HEK293 (cell line): ENCODE data around the gene HDDC3.

Source experiments
- CTCF ChIA-PET: fragments of 350-600 bp; formaldehyde crosslinking; extraction: SDS; loops from one replicate; lab custom pipeline; 2021; ENCODE audit warnings: antibody characterized with exemption; lab: Yijun Ruan, JAX
- POLR2A ChIA-PET: fragments of 300-600 bp; formaldehyde crosslinking; extraction: SDS; loops from one replicate; lab custom pipeline; 2020; ENCODE audit warnings: antibody characterized with exemption, inconsistent platforms; lab: Yijun Ruan, JAX
- H3K27ac ChIP-seq: fragments of 200-500 bp; sonication (Bioruptor generic); 2 replicates; pipeline ENCODE4 v1.5.1; 2014; ENCODE audit warnings: low read depth, low read length, control low read depth, inconsistent platforms; ENCODE audit errors: extremely low read depth
- H3K36me3 ChIP-seq, 2 experiments: fragments of 200-500 bp in 1 of 2; sonication (Bioruptor generic) in 1 of 2; 1 replicate in 1 of 2; 2 replicates in 1 of 2; pipeline ENCODE4 v1.5.1; 2014 to 2017; ENCODE audit warnings: inconsistent platforms in 2 of 2, low read length in 2 of 2; ENCODE audit not compliant: control insufficient read depth in 2 of 2, insufficient read depth in 1 of 2
- H3K4me1 ChIP-seq: fragments of 200-500 bp; sonication (Bioruptor generic); 2 replicates; pipeline ENCODE4 v1.5.1; 2014; ENCODE audit warnings: mild to moderate bottlenecking, low read length, inconsistent platforms; ENCODE audit not compliant: control insufficient read depth, insufficient read depth
- H3K4me3 ChIP-seq: 2 replicates; pipeline ENCODE4 v1.5.1; 2011; ENCODE audit warnings: low read depth, mild to moderate bottlenecking, control low read depth, low read length, moderate library complexity
- H3K9me3 ChIP-seq: fragments of 200-500 bp; sonication (Bioruptor generic); 2 replicates; pipeline ENCODE4 v1.5.1; 2014; ENCODE audit warnings: low read depth, low read length, inconsistent platforms; ENCODE audit not compliant: control insufficient read depth, insufficient read depth
- HOXC10 ChIP-seq: sonication (generic); formaldehyde crosslinking; IDR thresholded peaks from 2 replicates; pipeline ENCODE4 v1.8.1; 2023; ENCODE audit warnings: mild to moderate bottlenecking, missing genetic modification reagents
- KLF10 ChIP-seq: fragments of 450-650 bp; IDR thresholded peaks from 2 replicates; pipeline ENCODE4 v1.5.1; 2018; ENCODE audit warnings: missing biosample characterization, mild to moderate bottlenecking, missing genetic modification characterization
- KLF8 ChIP-seq: fragments of 450-650 bp; formaldehyde crosslinking; IDR thresholded peaks from 2 replicates; pipeline ENCODE4 v1.5.1; 2016; ENCODE audit warnings: missing biosample characterization, missing genetic modification characterization
- KLF9 ChIP-seq: fragments of 450-650 bp; formaldehyde crosslinking; IDR thresholded peaks from 2 replicates; pipeline ENCODE4 v1.5.1; 2016; ENCODE audit warnings: missing biosample characterization, missing genetic modification characterization, low read depth
- RBAK ChIP-seq: fragments of 450-650 bp; formaldehyde crosslinking; IDR thresholded peaks from 2 replicates; pipeline ENCODE4 v1.5.1; 2016; ENCODE audit warnings: missing biosample characterization, missing genetic modification characterization
- SP3 ChIP-seq: fragments of 450-650 bp; formaldehyde crosslinking; IDR thresholded peaks from 2 replicates; pipeline ENCODE4 v1.5.1; 2016; ENCODE audit warnings: missing biosample characterization, missing genetic modification characterization
- ZIC2 ChIP-seq: fragments of 450-650 bp; formaldehyde crosslinking; IDR thresholded peaks from 2 replicates; pipeline ENCODE4 v1.5.1; 2016; ENCODE audit warnings: missing biosample characterization, missing genetic modification characterization
- ZNF121 ChIP-seq: fragments of 450-650 bp; formaldehyde crosslinking; IDR thresholded peaks from 2 replicates; pipeline ENCODE4 v1.5.1; 2016; ENCODE audit warnings: missing biosample characterization, missing genetic modification characterization
- ZNF169 ChIP-seq: fragments of 450-650 bp; formaldehyde crosslinking; IDR thresholded peaks from 2 replicates; pipeline ENCODE4 v1.5.1; 2016; ENCODE audit warnings: missing biosample characterization, missing genetic modification characterization
- ZNF239 ChIP-seq: fragments of 450-650 bp; formaldehyde crosslinking; IDR thresholded peaks from 2 replicates; pipeline ENCODE4 v1.5.1; 2016; ENCODE audit warnings: missing biosample characterization, missing genetic modification characterization
- ZNF302 ChIP-seq: fragments of 450-650 bp; formaldehyde crosslinking; IDR thresholded peaks from 2 replicates; pipeline ENCODE4 v1.5.1; 2016; ENCODE audit warnings: missing biosample characterization, missing genetic modification characterization, low read depth
- ZNF529 ChIP-seq: fragments of 450-650 bp; formaldehyde crosslinking; IDR thresholded peaks from 2 replicates; pipeline ENCODE4 v1.5.1; 2017; ENCODE audit warnings: missing genetic modification characterization, missing biosample characterization; ENCODE audit not compliant: insufficient replicate concordance
- ZNF558 ChIP-seq: fragments of 450-650 bp; formaldehyde crosslinking; IDR thresholded peaks from 2 replicates; pipeline ENCODE4 v1.5.1; 2016; ENCODE audit warnings: missing biosample characterization, missing genetic modification characterization
- ZNF596 ChIP-seq: fragments of 450-650 bp; IDR thresholded peaks from 2 replicates; pipeline ENCODE4 v1.5.0; 2018; ENCODE audit warnings: missing biosample characterization, mild to moderate bottlenecking, missing genetic modification characterization, moderate library complexity
- ZNF747 ChIP-seq: fragments of 450-650 bp; formaldehyde crosslinking; IDR thresholded peaks from 2 replicates; pipeline ENCODE4 v1.5.1; 2016; ENCODE audit warnings: missing biosample characterization, missing genetic modification characterization
- ZSCAN16 ChIP-seq: fragments of 450-650 bp; formaldehyde crosslinking; IDR thresholded peaks from 2 replicates; pipeline ENCODE4 v1.5.1; 2016; ENCODE audit warnings: missing biosample characterization, missing genetic modification characterization
- TF ChIP-seq, protein P1 (sequence below): fragments of 450-650 bp; formaldehyde crosslinking; IDR thresholded peaks from 2 replicates; pipeline ENCODE4 v1.5.1; 2017; ENCODE audit warnings: missing biosample characterization, missing genetic modification characterization
- TF ChIP-seq, protein P2 (sequence below): fragments of 450-650 bp; formaldehyde crosslinking; IDR thresholded peaks from 2 replicates; pipeline ENCODE4 v1.5.1; 2016; ENCODE audit warnings: missing biosample characterization, missing genetic modification characterization
- TF ChIP-seq, protein P3 (sequence below): sonication (generic); formaldehyde crosslinking; IDR thresholded peaks from 2 replicates; pipeline ENCODE4 v1.8.1; 2022; ENCODE audit warnings: mild to moderate bottlenecking, moderate library complexity, missing genetic modification reagents
- TF ChIP-seq, protein P4 (sequence below): fragments of 450-650 bp; formaldehyde crosslinking; IDR thresholded peaks from 2 replicates; pipeline ENCODE4 v1.5.1; 2016; ENCODE audit warnings: missing biosample characterization, missing genetic modification characterization

Gene HDDC3

DNA sequence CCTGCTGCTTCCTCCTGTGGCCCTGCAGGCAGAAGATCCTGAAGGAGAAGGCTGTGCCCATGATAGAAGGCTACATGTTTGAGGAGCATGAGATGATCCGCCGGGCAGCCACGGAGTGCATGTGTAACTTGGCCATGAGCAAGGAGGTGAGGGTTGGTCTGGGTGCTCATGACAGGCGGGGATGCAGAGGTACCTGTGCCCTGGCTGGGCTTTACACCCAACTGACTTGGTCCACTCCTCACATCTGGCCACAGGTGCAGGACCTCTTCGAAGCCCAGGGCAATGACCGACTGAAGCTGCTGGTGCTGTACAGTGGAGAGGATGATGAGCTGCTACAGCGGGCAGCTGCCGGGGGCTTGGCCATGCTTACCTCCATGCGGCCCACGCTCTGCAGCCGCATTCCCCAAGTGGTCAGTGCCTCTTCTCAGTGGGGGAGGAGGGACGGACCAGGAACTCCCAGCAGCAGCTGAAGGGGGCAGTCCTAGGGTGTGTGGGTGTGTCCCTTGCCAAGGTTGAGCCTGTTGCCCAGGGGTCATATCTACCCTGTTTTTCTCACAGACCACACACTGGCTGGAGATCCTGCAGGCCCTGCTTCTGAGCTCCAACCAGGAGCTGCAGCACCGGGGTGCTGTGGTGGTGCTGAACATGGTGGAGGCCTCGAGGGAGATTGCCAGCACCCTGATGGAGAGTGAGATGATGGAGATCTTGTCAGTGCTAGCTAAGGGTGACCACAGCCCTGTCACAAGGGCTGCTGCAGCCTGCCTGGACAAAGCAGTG is 20.7 kb upstream of the HDDC3 start (continued):
- TF ChIP-seq, protein P1, sequence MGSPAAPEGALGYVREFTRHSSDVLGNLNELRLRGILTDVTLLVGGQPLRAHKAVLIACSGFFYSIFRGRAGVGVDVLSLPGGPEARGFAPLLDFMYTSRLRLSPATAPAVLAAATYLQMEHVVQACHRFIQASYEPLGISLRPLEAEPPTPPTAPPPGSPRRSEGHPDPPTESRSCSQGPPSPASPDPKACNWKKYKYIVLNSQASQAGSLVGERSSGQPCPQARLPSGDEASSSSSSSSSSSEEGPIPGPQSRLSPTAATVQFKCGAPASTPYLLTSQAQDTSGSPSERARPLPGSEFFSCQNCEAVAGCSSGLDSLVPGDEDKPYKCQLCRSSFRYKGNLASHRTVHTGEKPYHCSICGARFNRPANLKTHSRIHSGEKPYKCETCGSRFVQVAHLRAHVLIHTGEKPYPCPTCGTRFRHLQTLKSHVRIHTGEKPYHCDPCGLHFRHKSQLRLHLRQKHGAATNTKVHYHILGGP (tag by site-specific recombination): no peak
- TF ChIP-seq RBAK (no peak), ZNF302 (no peak)
- TF ChIP-seq, all 188 proteins: peak for 0

DNA sequence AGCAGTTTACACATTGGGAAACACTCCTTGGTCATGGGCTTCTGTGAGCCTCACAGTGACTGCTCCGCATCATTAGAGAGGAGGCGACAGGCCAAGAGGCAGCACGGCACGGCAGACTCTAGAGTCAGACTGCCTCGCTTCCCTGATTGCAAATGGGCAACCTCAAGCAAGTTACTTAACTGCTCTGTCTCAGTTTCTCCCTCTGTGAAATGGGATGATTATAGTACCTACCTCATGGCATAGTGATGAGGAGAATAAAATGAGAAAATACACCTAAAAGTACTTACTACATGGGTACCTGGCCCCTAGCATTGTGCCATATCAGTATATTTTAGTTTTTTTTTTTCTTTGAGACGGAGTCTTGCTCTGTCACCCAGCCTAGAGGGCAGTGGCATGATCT is 18.3 kb upstream of the HDDC3 start:
- no peak overlapping the region for H3K4me3 ChIP-seq
- ChIA-PET POLR2A (no interaction called here), CTCF (interaction anchor here (0.8 to 2.0 kb wide), 3 partner anchors 16 to 321 kb away, joined by 3 to 8 read pairs (median 3); partner anchors contain the start of genes HDDC3 and UNC45A)
- peaks cover 41 to 80% of the 10 kb centered on the region in 2 experiments for H3K36me3 ChIP-seq
- no peaks in the 10 kb centered on the region for H3K4me1 ChIP-seq
- TF ChIP-seq, protein P2, sequence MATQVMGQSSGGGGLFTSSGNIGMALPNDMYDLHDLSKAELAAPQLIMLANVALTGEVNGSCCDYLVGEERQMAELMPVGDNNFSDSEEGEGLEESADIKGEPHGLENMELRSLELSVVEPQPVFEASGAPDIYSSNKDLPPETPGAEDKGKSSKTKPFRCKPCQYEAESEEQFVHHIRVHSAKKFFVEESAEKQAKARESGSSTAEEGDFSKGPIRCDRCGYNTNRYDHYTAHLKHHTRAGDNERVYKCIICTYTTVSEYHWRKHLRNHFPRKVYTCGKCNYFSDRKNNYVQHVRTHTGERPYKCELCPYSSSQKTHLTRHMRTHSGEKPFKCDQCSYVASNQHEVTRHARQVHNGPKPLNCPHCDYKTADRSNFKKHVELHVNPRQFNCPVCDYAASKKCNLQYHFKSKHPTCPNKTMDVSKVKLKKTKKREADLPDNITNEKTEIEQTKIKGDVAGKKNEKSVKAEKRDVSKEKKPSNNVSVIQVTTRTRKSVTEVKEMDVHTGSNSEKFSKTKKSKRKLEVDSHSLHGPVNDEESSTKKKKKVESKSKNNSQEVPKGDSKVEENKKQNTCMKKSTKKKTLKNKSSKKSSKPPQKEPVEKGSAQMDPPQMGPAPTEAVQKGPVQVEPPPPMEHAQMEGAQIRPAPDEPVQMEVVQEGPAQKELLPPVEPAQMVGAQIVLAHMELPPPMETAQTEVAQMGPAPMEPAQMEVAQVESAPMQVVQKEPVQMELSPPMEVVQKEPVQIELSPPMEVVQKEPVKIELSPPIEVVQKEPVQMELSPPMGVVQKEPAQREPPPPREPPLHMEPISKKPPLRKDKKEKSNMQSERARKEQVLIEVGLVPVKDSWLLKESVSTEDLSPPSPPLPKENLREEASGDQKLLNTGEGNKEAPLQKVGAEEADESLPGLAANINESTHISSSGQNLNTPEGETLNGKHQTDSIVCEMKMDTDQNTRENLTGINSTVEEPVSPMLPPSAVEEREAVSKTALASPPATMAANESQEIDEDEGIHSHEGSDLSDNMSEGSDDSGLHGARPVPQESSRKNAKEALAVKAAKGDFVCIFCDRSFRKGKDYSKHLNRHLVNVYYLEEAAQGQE (tag by site-specific recombination): no peak
- TF ChIP-seq HOXC10: no peak
- no peak overlapping the region for H3K27ac ChIP-seq
- H3K9me3 ChIP-seq: no peaks in the 10 kb centered on the region

DNA sequence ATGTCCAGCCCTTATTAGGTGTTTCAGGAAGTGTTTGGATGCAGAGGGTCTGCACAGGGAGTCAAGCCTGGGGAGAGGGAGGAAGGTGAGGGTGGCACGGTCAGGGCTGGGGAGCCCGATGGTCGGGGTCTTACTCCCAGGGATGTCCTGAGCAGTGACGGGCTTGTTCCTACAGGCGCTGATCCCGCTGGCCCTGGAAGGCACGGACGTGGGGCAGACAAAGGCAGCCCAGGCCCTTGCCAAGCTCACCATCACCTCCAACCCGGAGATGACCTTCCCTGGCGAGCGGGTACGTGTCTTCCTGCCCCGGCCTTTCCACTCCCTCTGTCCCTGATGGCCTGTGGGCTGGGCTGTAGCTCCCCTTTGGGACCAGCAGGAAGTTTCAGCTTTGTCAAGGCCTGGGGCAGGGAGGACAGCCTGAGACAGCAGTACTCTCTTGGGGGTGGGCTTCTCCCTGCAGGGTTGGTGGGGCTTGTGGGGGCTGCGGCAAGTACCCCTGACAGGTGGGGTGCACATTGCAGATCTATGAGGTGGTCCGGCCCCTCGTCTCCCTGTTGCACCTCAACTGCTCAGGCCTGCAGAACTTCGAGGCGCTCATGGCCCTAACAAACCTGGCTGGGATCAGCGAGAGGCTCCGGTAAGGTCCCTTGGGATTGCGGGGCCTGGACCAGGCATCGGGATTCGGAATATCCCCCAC is 17.8 kb upstream of the HDDC3 start:
- POLR2A ChIA-PET: interaction anchor here (1.0 kb wide), 1 partner anchor 15 kb away, joined by 4 read pairs; the partner anchor contains the start of gene UNC45A
- Histone ChIP-seq H3K4me3 (no peak overlapping the region), H3K36me3 (peaks cover 44 to 84% of the 10 kb centered on the region in 2 experiments), H3K27ac (no peak overlapping the region), H3K4me1 (no peaks in the 10 kb centered on the region), H3K9me3 (no peaks in the 10 kb centered on the region)
- CTCF ChIA-PET: interaction anchor here (0.8 to 2.0 kb wide), 3 partner anchors 16 to 322 kb away, joined by 3 to 8 read pairs (median 3); partner anchors contain the start of genes HDDC3 and UNC45A
- TF ChIP-seq KLF9 (no peak), ZNF239 (tag by site-specific recombination) (no peak), ZSCAN16 (tag by site-specific recombination) (no peak), SP3 (tag by site-specific recombination) (no peak), ZNF121 (no peak), KLF8 (tag by site-specific recombination) (no peak), KLF10 (tag by site-specific recombination) (no peak), ZNF169 (tag by site-specific recombination) (no peak), ZNF558 (no peak), ZNF596 (tag by site-specific recombination) (no peak), ZNF747 (tag by site-specific recombination) (no peak), ZNF529 (no peak), ZIC2 (tag by site-specific recombination) (no peak)
- TF ChIP-seq, protein P3, sequence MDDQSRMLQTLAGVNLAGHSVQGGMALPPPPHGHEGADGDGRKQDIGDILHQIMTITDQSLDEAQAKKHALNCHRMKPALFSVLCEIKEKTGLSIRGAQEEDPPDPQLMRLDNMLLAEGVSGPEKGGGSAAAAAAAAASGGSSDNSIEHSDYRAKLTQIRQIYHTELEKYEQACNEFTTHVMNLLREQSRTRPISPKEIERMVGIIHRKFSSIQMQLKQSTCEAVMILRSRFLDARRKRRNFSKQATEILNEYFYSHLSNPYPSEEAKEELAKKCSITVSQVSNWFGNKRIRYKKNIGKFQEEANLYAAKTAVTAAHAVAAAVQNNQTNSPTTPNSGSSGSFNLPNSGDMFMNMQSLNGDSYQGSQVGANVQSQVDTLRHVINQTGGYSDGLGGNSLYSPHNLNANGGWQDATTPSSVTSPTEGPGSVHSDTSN (CRISPR knock-in tag): no peak
- TF ChIP-seq, protein P4, sequence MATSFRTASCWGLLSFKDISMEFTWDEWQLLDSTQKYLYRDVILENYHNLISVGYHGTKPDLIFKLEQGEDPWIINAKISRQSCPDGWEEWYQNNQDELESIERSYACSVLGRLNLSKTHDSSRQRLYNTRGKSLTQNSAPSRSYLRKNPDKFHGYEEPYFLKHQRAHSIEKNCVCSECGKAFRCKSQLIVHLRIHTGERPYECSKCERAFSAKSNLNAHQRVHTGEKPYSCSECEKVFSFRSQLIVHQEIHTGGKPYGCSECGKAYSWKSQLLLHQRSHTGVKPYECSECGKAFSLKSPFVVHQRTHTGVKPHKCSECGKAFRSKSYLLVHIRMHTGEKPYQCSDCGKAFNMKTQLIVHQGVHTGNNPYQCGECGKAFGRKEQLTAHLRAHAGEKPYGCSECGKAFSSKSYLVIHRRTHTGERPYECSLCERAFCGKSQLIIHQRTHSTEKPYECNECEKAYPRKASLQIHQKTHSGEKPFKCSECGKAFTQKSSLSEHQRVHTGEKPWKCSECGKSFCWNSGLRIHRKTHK (tag by site-specific recombination): no peak
- TF ChIP-seq, all 188 proteins: peak for 0
